Mammary epithelial cell (primary cell): ENCODE data around the gene C3orf18.

Experiments
- CTCF ChIP-seq, 2 donors: IDR thresholded peaks in 1 of 2; conservative IDR thresholded peaks in 1 of 2; 2 replicates each; pipeline ENCODE4 v1.5.1; 2011 to 2012; ENCODE audit warnings: inconsistent platforms in 2 of 2, low read length in 2 of 2, mild to moderate bottlenecking in 2 of 2, control low read depth in 1 of 2, low read depth in 1 of 2; ENCODE audit not compliant: insufficient read depth in 1 of 2; ENCODE audit errors: extremely low read depth in 1 of 2
- EZH2 ChIP-seq: IDR thresholded peaks from 2 replicates; pipeline ENCODE4 v1.6.1; 2012; ENCODE audit warnings: low read length, inconsistent platforms, borderline replicate concordance

GRCh38 chr3:50610181-50610971 lies 42.8 kb upstream of the C3orf18 start:
- TF ChIP-seq CTCF (conservative IDR thresholded peaks at IDR 0.05 in 1 of 2, IDR thresholded peaks at IDR 0.05 in 1 of 2; ENCODE audit: extremely low read depth in 1 of 2, insufficient read depth in 1 of 2, low read depth in 1 of 2, low read length in 2 of 2), result no peak
- TF ChIP-seq EZH2, result no peak
